PC-9 (cell line): Measurements from ENCODE around the gene SIGLECL1. TPM values are rescaled to one million over a fixed set of nuclear protein-coding genes. Genes with fewer than 3 reads are reported as not detected.

Source experiments
- BruUV-seq: library from RNA; stranded (reverse); fragments of 400-500 nt; replicated peaks from 2 replicates; lab custom pipeline; 2021; lab: Mats Ljungman, UMichigan
- CTCF ChIA-PET: fragments of 300-600 bp; sonication (Branson Sonifier 250); formaldehyde crosslinking; loops from one replicate; lab custom pipeline; 2022; ENCODE audit warnings: antibody characterized with exemption; lab: Charles Lee
- POLR2A ChIA-PET: fragments of 300-600 bp; sonication (Branson Sonifier 250); formaldehyde crosslinking; loops from one replicate; lab custom pipeline; 2022; ENCODE audit warnings: antibody characterized with exemption; ENCODE audit not compliant: unreplicated experiment; lab: Charles Lee
- DNase-seq, 2 experiments: peaks; one replicate each; pipeline versions ENCODE4 v3.0.0 to v3.0.0-alpha.2; 2015 to 2022; ENCODE audit warnings: mixed read lengths in 1 of 2
- H2AFZ ChIP-seq: fragments of 200-600 bp; sonication (generic); 2 replicates; pipeline ENCODE4 v1.8.1; 2017; ENCODE audit warnings: antibody characterized with exemption
- H3F3A ChIP-seq: fragments of 200-600 bp; sonication (generic); 2 replicates; pipeline ENCODE4 v1.8.1; 2017; ENCODE audit warnings: antibody characterized with exemption, mild to moderate bottlenecking, low read depth; ENCODE audit not compliant: insufficient read depth
- H3K27ac ChIP-seq: fragments of 200-600 bp; sonication (generic); 2 replicates; pipeline ENCODE4 v1.6.1; 2016; ENCODE audit warnings: mixed run types
- H3K27me3 ChIP-seq: fragments of 200-600 bp; sonication (generic); 2 replicates; pipeline ENCODE4 v1.6.1; 2016; ENCODE audit warnings: low read depth, mixed run types; ENCODE audit not compliant: insufficient read depth
- H3K36me3 ChIP-seq: fragments of 200-600 bp; sonication (generic); 2 replicates; pipeline ENCODE4 v1.6.1; 2016; ENCODE audit warnings: low read depth, mixed run types
- H3K4me1 ChIP-seq: fragments of 200-600 bp; sonication (generic); replicated peaks from 2 replicates; pipeline ENCODE4 v1.6.1; 2016; ENCODE audit warnings: mixed run types; ENCODE audit not compliant: insufficient read depth
- H3K4me2 ChIP-seq: fragments of 200-600 bp; sonication (generic); 2 replicates; pipeline ENCODE4 v1.6.1; 2017; ENCODE audit warnings: mixed run types
- H3K4me3 ChIP-seq: fragments of 200-600 bp; sonication (generic); 2 replicates; pipeline ENCODE4 v1.6.1; 2016; ENCODE audit warnings: mixed run types
- H3K79me2 ChIP-seq: fragments of 200-600 bp; sonication (generic); 2 replicates; pipeline ENCODE4 v1.6.1; 2017; ENCODE audit warnings: low read depth, mixed run types
- H3K9me2 ChIP-seq: fragments of 200-600 bp; sonication (generic); 2 replicates; pipeline ENCODE4 v1.8.1; 2017; ENCODE audit warnings: mild to moderate bottlenecking; ENCODE audit not compliant: insufficient read depth
- H3K9me3 ChIP-seq: fragments of 200-600 bp; sonication (generic); 2 replicates; pipeline ENCODE4 v1.8.1; 2016; ENCODE audit warnings: low read depth; ENCODE audit not compliant: insufficient read depth
- H4K20me1 ChIP-seq: fragments of 200-600 bp; sonication (generic); 2 replicates; pipeline ENCODE4 v1.8.1; 2017; ENCODE audit not compliant: insufficient read depth
- EZH2 ChIP-seq: fragments of 200-600 bp; sonication (generic); IDR thresholded peaks from 2 replicates; pipeline ENCODE4 v1.8.0; 2017; ENCODE audit warnings: antibody characterized with exemption, low read depth
- intact Hi-C: fragments of 100-400 bp; cut with micrococcal nuclease; formaldehyde crosslinking; loops from one replicate; pipeline ENCODE4 v1.10.0; 2022; ENCODE audit not compliant: unreplicated experiment
- total RNA-seq: library from RNA; stranded (reverse); gene quantifications from 2 replicates; pipeline ENCODE4 v1.2.3, GENCODE V29; 2021
- TF ChIP-seq, protein P1 (sequence below): fragments of 200-600 bp; sonication (generic); conservative IDR thresholded peaks from 2 replicates; pipeline ENCODE4 v1.6.1; 2017; ENCODE audit warnings: mixed run types, antibody characterized with exemption, mild to moderate bottlenecking, moderate library complexity

SIGLECL1 gene
- total RNA-seq, 1 experiment from 2014 or later = not detected

- Histone ChIP-seq H2AFZ (no peak overlapping the region), H3K27me3 (peaks cover 97% of the 10 kb centered on the region), H4K20me1 (no peaks in the 10 kb centered on the region), H3K9me3 (no peaks in the 10 kb centered on the region), H3K27ac (no peak overlapping the region), H3K4me3 (no peak overlapping the region), H3K9me2 (no peaks in the 10 kb centered on the region), H3K4me1 (no peaks in the 10 kb centered on the region), H3K4me2 (no peak overlapping the region), H3F3A (no peaks in the 10 kb centered on the region), H3K79me2 (no peaks in the 10 kb centered on the region), H3K36me3 (no peaks in the 10 kb centered on the region)
- intact Hi-C loops = no loop called here
- TF ChIP-seq EZH2 = no peak
- TF ChIP-seq, protein P1, sequence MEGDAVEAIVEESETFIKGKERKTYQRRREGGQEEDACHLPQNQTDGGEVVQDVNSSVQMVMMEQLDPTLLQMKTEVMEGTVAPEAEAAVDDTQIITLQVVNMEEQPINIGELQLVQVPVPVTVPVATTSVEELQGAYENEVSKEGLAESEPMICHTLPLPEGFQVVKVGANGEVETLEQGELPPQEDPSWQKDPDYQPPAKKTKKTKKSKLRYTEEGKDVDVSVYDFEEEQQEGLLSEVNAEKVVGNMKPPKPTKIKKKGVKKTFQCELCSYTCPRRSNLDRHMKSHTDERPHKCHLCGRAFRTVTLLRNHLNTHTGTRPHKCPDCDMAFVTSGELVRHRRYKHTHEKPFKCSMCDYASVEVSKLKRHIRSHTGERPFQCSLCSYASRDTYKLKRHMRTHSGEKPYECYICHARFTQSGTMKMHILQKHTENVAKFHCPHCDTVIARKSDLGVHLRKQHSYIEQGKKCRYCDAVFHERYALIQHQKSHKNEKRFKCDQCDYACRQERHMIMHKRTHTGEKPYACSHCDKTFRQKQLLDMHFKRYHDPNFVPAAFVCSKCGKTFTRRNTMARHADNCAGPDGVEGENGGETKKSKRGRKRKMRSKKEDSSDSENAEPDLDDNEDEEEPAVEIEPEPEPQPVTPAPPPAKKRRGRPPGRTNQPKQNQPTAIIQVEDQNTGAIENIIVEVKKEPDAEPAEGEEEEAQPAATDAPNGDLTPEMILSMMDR = no peak
- BruUV-seq = no TSS peak
- ChIA-PET POLR2A (no interaction called here), CTCF (no interaction called here)
- DNase-seq = no peak
Measured at GRCh38 chr19:51292971-51293370, 42.1 kb downstream of the SIGLECL1 start.

DNA sequence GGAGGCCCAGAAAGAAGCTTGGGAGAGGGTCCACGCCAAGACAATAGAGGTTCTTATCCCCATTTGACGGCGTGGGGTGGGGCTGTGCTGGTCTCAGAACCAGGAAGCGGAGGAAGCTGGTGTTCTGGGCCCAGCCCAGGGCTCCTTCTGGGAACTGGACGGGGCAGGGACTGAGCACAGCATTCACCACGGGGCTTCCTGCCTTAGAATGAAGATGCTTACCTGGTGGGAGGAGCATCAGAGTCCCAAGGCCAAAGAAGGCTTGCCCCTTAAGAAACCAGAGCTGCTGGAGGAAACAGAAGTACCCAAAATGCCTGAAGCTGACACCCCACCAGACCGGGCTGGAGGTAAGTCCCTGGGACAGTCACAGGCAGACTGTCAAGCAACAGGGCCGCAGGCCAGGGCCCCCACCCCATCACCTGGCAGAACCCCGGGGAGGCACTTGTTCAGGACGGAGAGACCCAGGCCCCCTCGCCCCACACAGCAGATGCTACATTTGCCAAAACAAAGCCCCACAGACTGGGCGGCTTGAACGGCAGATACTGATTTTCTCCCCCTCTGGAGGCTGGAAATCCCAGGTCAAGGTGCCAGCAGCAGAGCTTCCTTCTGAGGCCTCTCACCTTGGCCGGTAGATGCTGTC, 42.8 kb downstream of the SIGLECL1 start:
- H3K79me2 ChIP-seq = no peaks in the 10 kb centered on the region
- H3K27me3 ChIP-seq = peaks cover 99% of the 10 kb centered on the region
- no peaks in the 10 kb centered on the region for H4K20me1 ChIP-seq
- DNase-seq = no peak
- CTCF ChIA-PET = no interaction called here
- H3K4me2 ChIP-seq = no peak overlapping the region
- no peaks in the 10 kb centered on the region for H3F3A ChIP-seq
- BruUV-seq = no TSS peak
- no peaks in the 10 kb centered on the region for H3K9me3 ChIP-seq
- TF ChIP-seq, protein P1 = no peak
- no peak for TF ChIP-seq EZH2
- no peaks in the 10 kb centered on the region for H3K4me1 ChIP-seq
- POLR2A ChIA-PET = no interaction called here
- no peak overlapping the region for H3K27ac ChIP-seq
- H3K36me3 ChIP-seq = no peaks in the 10 kb centered on the region
- intact Hi-C loops = no loop called here
- no peak overlapping the region for H2AFZ ChIP-seq
- no peak overlapping the region for H3K4me3 ChIP-seq
- no peaks in the 10 kb centered on the region for H3K9me2 ChIP-seq

DNA sequence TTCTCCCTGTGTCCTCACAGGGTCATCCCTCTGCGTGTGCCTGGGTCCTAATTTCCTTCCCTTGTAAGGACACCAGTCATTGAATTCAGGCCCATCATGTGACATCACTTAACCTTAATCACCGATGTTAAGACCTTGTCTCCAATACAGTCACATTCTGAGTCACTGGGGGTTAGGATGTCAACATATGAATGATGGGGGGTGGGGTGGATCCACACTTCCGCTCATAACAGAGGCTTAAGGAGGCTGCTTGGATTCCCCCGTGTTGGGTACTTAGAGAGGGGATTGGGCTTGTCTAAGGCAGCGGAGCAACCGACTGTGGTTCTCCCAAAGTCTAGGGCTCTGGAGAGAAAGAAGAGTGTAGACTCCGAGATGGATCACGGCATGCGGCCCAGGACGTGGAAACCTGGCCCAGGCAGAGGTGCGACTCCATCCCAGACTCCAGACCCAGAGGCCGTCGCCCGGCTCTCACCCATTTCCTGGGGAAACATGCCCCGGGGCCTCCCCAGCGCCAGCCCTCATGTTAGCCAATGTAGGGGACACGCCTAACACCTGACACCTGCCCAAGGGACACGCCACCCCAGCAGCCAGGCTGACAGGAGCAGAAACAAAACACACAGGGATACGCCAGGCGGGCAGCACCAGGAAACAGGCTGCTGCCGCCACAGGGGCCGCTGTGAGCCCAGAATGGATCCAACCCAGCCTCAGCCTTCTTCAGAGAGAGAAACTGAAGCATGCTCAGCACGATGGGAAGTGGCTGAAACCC, 43.5 kb downstream of the SIGLECL1 start:
- intact Hi-C loops = no loop called here

More for the DNA sequence above, 43.5 kb downstream of the SIGLECL1 start:
- Histone ChIP-seq H3K4me3 (no peak overlapping the region), H4K20me1 (no peaks in the 10 kb centered on the region), H3K9me2 (no peaks in the 10 kb centered on the region), H3K27ac (no peak overlapping the region), H3K36me3 (no peaks in the 10 kb centered on the region), H3F3A (no peaks in the 10 kb centered on the region), H3K4me1 (no peaks in the 10 kb centered on the region), H3K4me2 (no peak overlapping the region), H3K79me2 (no peaks in the 10 kb centered on the region), H3K27me3 (peaks cover 100% of the 10 kb centered on the region), H2AFZ (no peak overlapping the region), H3K9me3 (no peaks in the 10 kb centered on the region)
- DNase-seq = no peak
- CTCF ChIA-PET = no interaction called here
- no peak for TF ChIP-seq EZH2
- TF ChIP-seq, protein P1 = no peak
- BruUV-seq = no TSS peak
- POLR2A ChIA-PET = no interaction called here
